GM10847 (cell line): ENCODE data around the gene RPS10.

Experiments
- POLR2A ChIP-seq: IDR thresholded peaks from 2 replicates; pipeline ENCODE4 v1.6.1; 2011; ENCODE audit not compliant: insufficient read length; ENCODE audit errors: extremely low read depth

RPS10 gene

GRCh38 chr6:34390531-34391472, 35.1 kb downstream of the RPS10 start:
- no peak for TF ChIP-seq POLR2A

GRCh38 chr6:34389034-34389433, 36.8 kb downstream of the RPS10 start:
- no peak for TF ChIP-seq POLR2A

DNA sequence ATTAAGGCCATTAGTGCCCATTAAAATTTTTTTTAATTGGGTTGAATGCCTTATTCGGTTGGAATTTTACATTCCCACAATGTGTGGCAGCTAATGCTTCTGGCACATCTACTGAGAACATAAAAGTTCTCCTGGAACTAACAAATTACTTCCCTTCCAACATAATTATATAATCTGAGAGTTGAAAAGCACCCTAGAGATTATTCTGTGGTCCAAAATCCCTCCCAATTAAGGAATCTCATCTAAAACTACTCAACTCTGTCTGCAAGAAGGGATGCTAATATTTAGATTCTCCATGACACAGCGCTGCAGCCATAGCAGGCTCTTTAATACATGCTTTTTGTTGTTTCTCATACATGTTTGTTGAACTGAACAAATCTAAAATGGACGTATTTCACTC, 37.4 kb downstream of the RPS10 start:
- no peak for TF ChIP-seq POLR2A

GRCh38 chr6:34386316-34387137, 39.3 kb downstream of the RPS10 start:
- TF ChIP-seq POLR2A = no peak

DNA sequence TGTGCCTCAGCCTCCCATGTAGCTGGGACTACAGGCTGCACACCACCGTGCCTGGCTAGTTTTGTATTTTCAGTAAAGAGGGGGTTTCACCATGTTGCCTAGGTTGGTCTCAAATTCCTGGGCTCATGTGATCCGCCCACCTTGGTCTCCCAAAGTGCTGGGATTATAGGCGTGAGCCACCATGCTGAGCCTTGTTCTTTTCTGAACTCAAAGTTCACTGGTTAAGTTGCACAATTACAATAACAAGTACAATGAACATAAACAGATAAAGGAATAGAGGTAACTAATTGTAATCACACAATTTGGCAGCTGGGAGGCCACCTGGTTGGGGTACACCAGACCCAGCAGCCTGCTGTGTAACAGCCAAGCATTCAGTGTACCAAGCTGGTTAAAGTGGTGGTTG, 40.1 kb downstream of the RPS10 start:
- TF ChIP-seq POLR2A = no peak

DNA sequence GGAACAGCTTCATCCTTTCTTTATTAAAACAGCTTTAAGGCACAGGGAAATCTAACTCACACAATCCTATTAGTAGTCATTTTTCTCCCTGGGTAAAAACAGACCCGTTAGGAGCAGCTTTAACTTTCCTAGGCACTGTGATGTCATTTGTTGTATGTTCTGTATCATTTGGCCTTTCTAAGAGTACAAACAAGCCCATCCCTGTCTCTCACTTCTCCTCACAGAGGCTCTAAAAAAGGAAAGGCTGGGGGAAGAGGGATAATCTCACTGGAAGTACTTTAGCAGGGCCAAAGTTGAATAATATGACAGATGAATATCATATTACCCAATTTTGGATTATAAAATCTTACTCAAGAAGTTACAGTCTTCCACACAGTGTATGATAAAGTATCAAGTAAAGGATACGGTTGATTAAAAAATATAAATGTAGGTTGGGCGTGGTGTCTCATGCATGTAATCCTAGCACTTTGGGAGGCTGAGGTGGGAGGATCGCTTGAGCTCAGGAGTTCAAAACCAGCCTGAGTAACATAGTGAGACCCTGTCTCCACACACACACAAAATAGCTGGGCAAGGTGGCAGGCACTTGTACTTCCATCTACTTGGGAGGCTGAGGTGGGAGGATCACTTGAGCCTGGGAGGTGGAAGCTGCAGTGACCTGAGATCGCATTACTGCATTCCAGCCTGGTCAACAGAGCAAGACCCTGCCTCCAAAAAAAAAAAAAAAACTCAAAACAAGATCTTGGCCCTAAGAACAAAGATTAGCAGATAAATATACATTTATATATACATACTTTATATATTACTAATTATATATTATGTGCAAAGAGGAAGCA, 41.3 kb downstream of the RPS10 start:
- no peak for TF ChIP-seq POLR2A

- TF ChIP-seq POLR2A = no peak
Measured at GRCh38 chr6:34383656-34384320, 42.1 kb downstream of the RPS10 start.

- no peak for TF ChIP-seq POLR2A
Measured at GRCh38 chr6:34383161-34383631, 42.7 kb downstream of the RPS10 start.

GRCh38 chr6:34381081-34381480, 44.8 kb downstream of the RPS10 start:
- no peak for TF ChIP-seq POLR2A

DNA sequence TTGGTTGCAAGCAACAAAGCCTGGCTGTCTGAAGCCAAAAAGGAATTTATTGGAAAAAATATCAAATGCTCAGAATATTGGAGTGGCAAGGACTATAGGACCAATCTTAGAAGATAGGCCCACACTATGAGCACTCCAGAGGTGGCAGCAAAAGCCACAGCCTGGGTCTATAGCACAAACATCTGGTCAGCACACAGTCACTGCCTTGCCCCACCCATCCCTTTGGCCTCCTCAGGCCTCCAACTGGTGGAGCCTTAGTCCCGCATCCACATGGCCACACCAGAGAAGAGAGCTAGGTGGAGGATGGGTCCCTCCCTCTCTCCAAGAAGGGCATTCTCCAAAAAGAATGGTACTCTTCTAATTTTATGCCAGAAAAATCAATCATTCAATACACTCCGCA, 47.4 kb downstream of the RPS10 start:
- no peak for TF ChIP-seq POLR2A

DNA sequence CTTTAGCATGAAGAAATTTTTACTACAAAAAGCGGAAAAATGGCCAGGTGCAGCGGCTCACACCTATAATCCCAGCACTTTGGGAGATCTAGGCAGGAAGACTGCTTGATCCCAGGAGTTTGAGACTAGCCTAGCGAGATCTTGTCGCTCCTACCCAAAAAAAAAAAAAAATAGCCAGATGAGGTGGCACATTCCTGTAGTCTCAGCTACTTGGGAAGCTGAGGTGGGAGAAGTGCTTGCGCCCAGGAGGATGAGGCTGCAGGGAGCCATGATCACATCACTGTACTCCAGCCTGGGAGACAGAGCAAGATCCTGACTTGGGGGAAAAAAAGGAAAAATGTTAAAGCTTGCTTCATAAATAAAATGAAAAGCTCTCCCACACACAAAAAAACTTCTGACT, 47.9 kb downstream of the RPS10 start:
- no peak for TF ChIP-seq POLR2A

- TF ChIP-seq POLR2A = no peak
Measured at GRCh38 chr6:34375833-34376232, 50.0 kb downstream of the RPS10 start.

GRCh38 chr6:34374508-34374907, 51.4 kb downstream of the RPS10 start:
- no peak for TF ChIP-seq POLR2A

- no peak for TF ChIP-seq POLR2A
Measured at GRCh38 chr6:34374069-34374468, 51.8 kb downstream of the RPS10 start.
